H1 (cell line): ENCODE results near the gene SUGT1. TPM values are rescaled to one million over a fixed set of nuclear protein-coding genes. Genes with fewer than 3 reads are reported as not detected.

Experiments
- ASH2L ChIP-seq: fragments of 200-600, 300-600 bp; sonication (generic); IDR thresholded peaks from one replicate; pipeline ENCODE4 v1.7.1; 2017; ENCODE audit warnings: low read length
- BACH1 ChIP-seq: IDR thresholded peaks from 2 replicates; pipeline ENCODE4 v1.6.1; 2012; ENCODE audit warnings: low read length, improper control_type of control experiment
- BRCA1 ChIP-seq: IDR thresholded peaks from 2 replicates; pipeline ENCODE4 v1.6.1; 2012; ENCODE audit warnings: low read depth, low read length, improper control_type of control experiment
- CEBPB ChIP-seq: IDR thresholded peaks from 2 replicates; pipeline ENCODE4 v1.6.1; 2012; ENCODE audit warnings: low read depth, low read length
- CHD1 ChIP-seq: IDR thresholded peaks from 2 replicates; pipeline ENCODE4 v1.6.1; 2012; ENCODE audit warnings: low read depth, low read length, improper control_type of control experiment
- CREB1 ChIP-seq: IDR thresholded peaks from 2 replicates; pipeline ENCODE4 v1.6.1; 2012; ENCODE audit warnings: inconsistent platforms
- CTCF ChIP-seq, 3 experiments: IDR thresholded peaks; 1 replicate in 2 of 3; 2 replicates in 1 of 3; pipeline versions ENCODE4 v1.5.1 to v1.6.1; 2011; ENCODE audit warnings: low read length in 3 of 3, mild to moderate bottlenecking in 3 of 3, inconsistent platforms in 2 of 3, low read depth in 1 of 3, moderate library complexity in 1 of 3; ENCODE audit not compliant: insufficient read depth in 1 of 3; ENCODE audit errors: control extremely low read depth in 1 of 3
- GABPA ChIP-seq: IDR thresholded peaks from 2 replicates; pipeline ENCODE4 v1.6.1; 2011; ENCODE audit warnings: mild to moderate bottlenecking, low read length, moderate library complexity, borderline replicate concordance; ENCODE audit not compliant: insufficient read depth
- JUND ChIP-seq: IDR thresholded peaks from 2 replicates; pipeline ENCODE4 v1.6.1; 2011; ENCODE audit warnings: mild to moderate bottlenecking, improper control_type of control experiment, low read length
- KDM4A ChIP-seq: IDR thresholded peaks from one replicate; pipeline ENCODE4 v1.7.1; 2012; ENCODE audit warnings: low read depth, mild to moderate bottlenecking, moderate library complexity, low read length, inconsistent platforms; ENCODE audit not compliant: severe bottlenecking
- KDM5A ChIP-seq: fragments of 200-600 bp; IDR thresholded peaks from 2 replicates; pipeline ENCODE4 v1.7.1; 2012; ENCODE audit warnings: mild to moderate bottlenecking, low read length, inconsistent platforms, mixed read lengths
- MAX ChIP-seq: IDR thresholded peaks from 2 replicates; pipeline ENCODE4 v1.6.1; 2012; ENCODE audit warnings: inconsistent platforms
- NANOG ChIP-seq: IDR thresholded peaks from 2 replicates; pipeline ENCODE4 v1.6.1; 2011; ENCODE audit warnings: low read length, low read depth, mild to moderate bottlenecking, inconsistent platforms; ENCODE audit not compliant: insufficient read depth, poor library complexity, severe bottlenecking
- PHF8 ChIP-seq: fragments of 200-600 bp; sonication (generic); conservative IDR thresholded peaks from 2 replicates; pipeline ENCODE4 v1.7.1; 2012; ENCODE audit warnings: low read depth, mild to moderate bottlenecking, inconsistent platforms, low read length, moderate library complexity
- RAD21 ChIP-seq, 2 experiments: IDR thresholded peaks in 1 of 2; conservative IDR thresholded peaks in 1 of 2; 2 replicates each; pipeline ENCODE4 v1.6.1; 2011; ENCODE audit warnings: low read depth in 2 of 2, low read length in 2 of 2, improper control_type of control experiment in 1 of 2, inconsistent platforms in 1 of 2, mild to moderate bottlenecking in 1 of 2, moderate library complexity in 1 of 2
- SIN3A ChIP-seq, 2 experiments: IDR thresholded peaks in 1 of 2; conservative IDR thresholded peaks in 1 of 2; 2 replicates each; pipeline ENCODE4 v1.6.1; 2011 to 2012; ENCODE audit warnings: low read length in 2 of 2, improper control_type of control experiment in 1 of 2, low read depth in 1 of 2, mild to moderate bottlenecking in 1 of 2
- SP1 ChIP-seq: IDR thresholded peaks from 2 replicates; pipeline ENCODE4 v1.6.1; 2011; ENCODE audit warnings: low read depth, low read length
- SP2 ChIP-seq: IDR thresholded peaks from 2 replicates; pipeline ENCODE4 v1.6.1; 2012; ENCODE audit warnings: mild to moderate bottlenecking, low read length, inconsistent platforms
- SRF ChIP-seq: IDR thresholded peaks from 2 replicates; pipeline ENCODE4 v1.6.1; 2011; ENCODE audit warnings: mild to moderate bottlenecking, low read depth, low read length, moderate library complexity
- TAF7 ChIP-seq: optimal IDR thresholded peaks from 2 replicates; pipeline ENCODE3; 2011; ENCODE audit warnings: low read depth, mild to moderate bottlenecking, inconsistent platforms, low read length, moderate library complexity, borderline replicate concordance
- YY1 ChIP-seq: IDR thresholded peaks from 2 replicates; pipeline ENCODE4 v1.6.1; 2011; ENCODE audit warnings: low read depth, mild to moderate bottlenecking, low read length
- polyA plus RNA-seq, 7 experiments: library from polyadenylated mRNA; depleted of rRNA in 3 of 7; stranded (reverse) in 5 of 7; unstranded in 2 of 7; fragments of >200 nt in 5 of 7; fragments of 200-250 nt in 2 of 7; gene quantifications; 1 replicate in 5 of 7; 2 replicates in 1 of 7; 4 replicates in 1 of 7; pipeline versions ENCODE4 v1.2.1 to v1.2.3, GENCODE V29; 2011 to 2013; ENCODE audit warnings: missing spikeins in 2 of 7, mixed read lengths in 2 of 7
- total RNA-seq: library from RNA; stranded (reverse); fragmentation: NEBNext Ultra II Directional; extraction: Animal tissue kit (Norgen Biotek cat#: 25700); gene quantifications from 2 replicates; pipeline ENCODE4 v1.2.1, GENCODE V29; 2021

SUGT1 gene
- total and polyA plus RNA-seq, 2 of the 8 experiments (the other 6 are each of a cell fraction or from before 2014, with no cell fraction given): 21.0 to 99.4 TPM

- TF ChIP-seq GABPA (peak; percentile 77; the same call in 1 of the 2 replicates), MAX (peak; percentile 84), CEBPB (peak; percentile 36; the same call in 1 of the 2 replicates), BACH1 (peak; percentile 43), ASH2L (peak; percentile 36), KDM5A (peak; percentile 51; the same call in 1 of the 2 replicates), JUND (peak; percentile 2; the same call in 1 of the 2 replicates), CTCF (IDR thresholded peaks at IDR 0.05; ENCODE audit: control extremely low read depth in 1 of 3, insufficient read depth in 1 of 3, low read depth in 1 of 3, low read length in 3 of 3) (peak; percentile 53 to 78 (median 72)), KDM4A (peak; percentile 56), PHF8 (peak; percentile 90), RAD21 (IDR thresholded peaks at IDR 0.05 in 1 of 2, conservative IDR thresholded peaks at IDR 0.05 in 1 of 2; ENCODE audit: low read depth in 2 of 2, low read length in 2 of 2) (peak; percentile 19 to 44; a peak in 3 of 4 replicates), TAF7 (peak; percentile 51), CREB1 (peak; percentile 64; the same call in 1 of the 2 replicates), YY1 (peak; percentile 97), CHD1 (no peak; the same call in 1 of the 2 replicates), SRF (no peak), SP2 (peak; percentile 57; the same call in 1 of the 2 replicates), SIN3A (conservative IDR thresholded peaks at IDR 0.05 in 1 of 2, IDR thresholded peaks at IDR 0.05 in 1 of 2; ENCODE audit: low read depth in 1 of 2, low read length in 2 of 2) (peak in 1 of 2 experiments; percentile 90; a peak in 2 of 4 replicates), SP1 (no peak; the same call in 1 of the 2 replicates), NANOG (peak; percentile 25), BRCA1 (peak; percentile 71)
Measured at GRCh38 chr13:52652196-52652979, at the start of gene SUGT1 (continued).
